HUES6 (cell line): Measurements from ENCODE around the gene CFAP90.

Experiments used
- H3K27ac ChIP-seq: 2 replicates; pipeline ENCODE4 v1.7.0; 2013; ENCODE audit warnings: low read depth, mild to moderate bottlenecking, low read length, inconsistent platforms
- H3K27me3 ChIP-seq: 2 replicates; pipeline ENCODE4 v1.6.1; 2013; ENCODE audit warnings: low read length; ENCODE audit not compliant: control insufficient read depth, insufficient read depth
- H3K36me3 ChIP-seq: 2 replicates; pipeline ENCODE4 v1.6.1; 2013; ENCODE audit warnings: low read length; ENCODE audit not compliant: control insufficient read depth, insufficient read depth
- H3K4me1 ChIP-seq: 2 replicates; pipeline ENCODE4 v1.6.1; 2013; ENCODE audit warnings: low read length; ENCODE audit not compliant: control insufficient read depth, insufficient read depth
- H3K4me3 ChIP-seq: 2 replicates; pipeline ENCODE4 v1.5.1; 2013; ENCODE audit warnings: low read depth, low read length
- H3K9ac ChIP-seq: one replicate; pipeline ENCODE4 v1.6.1; 2013; ENCODE audit warnings: mild to moderate bottlenecking, low read length
- H3K9me3 ChIP-seq: 2 replicates; pipeline ENCODE4 v1.6.1; 2013; ENCODE audit warnings: low read depth, low read length; ENCODE audit not compliant: control insufficient read depth, insufficient read depth

The CFAP90 gene

DNA sequence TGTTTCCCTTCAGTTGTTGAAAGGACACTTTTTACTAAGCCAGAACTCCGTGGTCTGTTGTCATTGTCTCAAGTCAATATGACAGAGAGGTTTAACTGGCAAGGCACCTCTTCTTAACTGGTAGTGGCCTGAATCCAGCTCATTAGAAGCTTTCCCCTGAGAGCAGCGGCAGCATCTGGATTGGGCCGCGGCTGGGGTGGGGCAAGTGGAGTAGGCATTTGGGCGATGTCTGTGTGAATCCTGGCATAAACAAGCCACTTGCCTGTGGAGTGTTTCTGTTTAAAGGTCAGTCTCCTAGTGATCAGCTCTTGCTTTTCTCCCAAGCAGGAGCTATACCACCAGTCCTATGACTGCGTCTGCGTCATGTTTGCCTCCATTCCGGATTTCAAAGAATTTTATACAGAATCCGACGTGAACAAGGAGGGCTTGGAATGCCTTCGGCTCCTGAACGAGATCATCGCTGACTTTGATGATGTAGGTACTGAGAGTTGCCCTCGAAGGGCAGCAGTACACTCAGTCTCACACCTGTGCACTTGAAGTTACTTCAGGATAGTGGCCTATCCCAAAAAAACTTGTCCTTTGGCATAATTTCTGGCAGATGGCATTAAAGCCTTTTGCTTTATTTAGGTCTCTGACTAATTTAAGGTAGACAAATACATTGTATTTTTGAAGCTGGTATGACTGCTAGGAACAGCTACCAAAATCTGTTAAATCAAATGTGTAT lies 48.9 kb downstream of the CFAP90 start:
- Histone ChIP-seq H3K4me1 (no peaks in the 10 kb centered on the region), H3K4me3 (no peak overlapping the region), H3K27me3 (no peaks in the 10 kb centered on the region), H3K36me3 (peaks cover 38% of the 10 kb centered on the region), H3K9ac (no peak overlapping the region), H3K27ac (no peak overlapping the region), H3K9me3 (no peaks in the 10 kb centered on the region)

DNA sequence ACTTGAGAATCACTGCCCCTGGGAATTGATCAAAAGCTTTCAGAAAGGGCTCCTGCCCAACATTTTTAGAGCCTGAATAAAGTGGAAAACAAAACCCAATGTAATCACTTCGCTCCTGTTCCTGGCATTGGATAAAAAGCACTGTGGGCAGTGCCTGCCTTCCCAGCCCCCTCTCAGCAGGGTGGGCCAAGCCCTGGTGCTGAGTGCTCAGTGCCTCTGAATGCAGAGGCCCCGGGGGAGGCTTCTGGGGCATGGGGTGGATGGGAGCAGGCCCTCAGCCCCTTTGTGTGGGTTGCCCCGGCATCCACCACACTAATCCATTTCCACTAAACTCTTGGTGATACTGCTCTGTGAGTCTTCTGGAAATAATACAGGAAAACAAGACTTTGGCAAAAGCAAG lies 55.6 kb downstream of the CFAP90 start:
- H3K36me3 ChIP-seq = peaks cover 17% of the 10 kb centered on the region
- no peak overlapping the region for H3K27ac ChIP-seq
- no peak overlapping the region for H3K9ac ChIP-seq
- H3K9me3 ChIP-seq = no peaks in the 10 kb centered on the region
- H3K4me3 ChIP-seq = no peak overlapping the region
- H3K4me1 ChIP-seq = peaks cover 6% of the 10 kb centered on the region
- H3K27me3 ChIP-seq = no peaks in the 10 kb centered on the region

DNA sequence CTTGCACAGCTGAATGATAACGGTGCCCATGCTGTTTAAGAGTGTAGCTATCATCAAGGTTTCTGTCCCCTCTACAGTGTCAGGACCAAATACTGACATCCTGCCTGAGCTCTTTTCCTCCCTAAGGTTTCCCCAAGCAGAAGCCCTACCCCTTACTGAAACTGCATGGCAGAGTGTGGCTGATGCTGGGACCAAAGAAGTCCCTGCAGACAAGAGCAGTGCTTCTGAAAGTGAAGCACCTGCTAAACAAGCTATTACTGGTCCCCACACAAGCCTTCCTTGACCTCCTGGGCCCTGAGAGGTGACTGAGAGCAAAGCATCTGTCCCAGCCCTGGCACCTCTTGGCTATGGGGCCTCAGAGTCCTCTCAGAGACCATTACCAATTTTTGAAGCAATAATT lies 56.1 kb downstream of the CFAP90 start:
- Histone ChIP-seq H3K4me1 (peaks cover 9% of the 10 kb centered on the region), H3K4me3 (no peak overlapping the region), H3K27ac (no peak overlapping the region), H3K9ac (no peak overlapping the region), H3K36me3 (peaks cover 22% of the 10 kb centered on the region), H3K27me3 (no peaks in the 10 kb centered on the region), H3K9me3 (no peaks in the 10 kb centered on the region)

DNA sequence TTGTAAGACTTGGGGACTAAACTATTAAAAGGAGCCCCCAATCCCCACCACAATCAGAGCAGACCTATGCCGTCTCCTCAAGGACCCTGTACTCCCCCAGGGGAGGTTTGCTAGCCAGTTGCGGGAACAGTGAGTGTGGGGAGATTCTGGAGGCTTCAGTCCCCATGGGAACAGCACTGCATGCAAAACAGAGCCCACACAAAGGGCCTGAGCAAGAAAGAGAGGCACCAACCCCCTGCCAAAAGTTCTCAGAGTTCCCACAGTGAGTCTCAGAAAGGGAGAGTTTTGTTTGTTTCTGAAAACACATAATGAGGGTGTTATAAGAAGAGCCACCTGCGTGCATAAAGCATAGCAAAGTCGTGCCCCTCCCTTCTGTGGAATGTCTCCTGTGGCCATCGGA lies 56.6 kb downstream of the CFAP90 start:
- Histone ChIP-seq H3K4me1 (peaks cover 9% of the 10 kb centered on the region), H3K27ac (no peak overlapping the region)

GRCh38 chr5:7793895-7794294 lies 57.0 kb downstream of the CFAP90 start:
- Histone ChIP-seq H3K27me3 (no peaks in the 10 kb centered on the region), H3K9ac (no peak overlapping the region), H3K4me3 (no peak overlapping the region), H3K4me1 (peaks cover 9% of the 10 kb centered on the region), H3K9me3 (no peaks in the 10 kb centered on the region), H3K27ac (no peak overlapping the region), H3K36me3 (peaks cover 22% of the 10 kb centered on the region)

More for the DNA sequence above, 56.6 kb downstream of the CFAP90 start:
- Histone ChIP-seq H3K27me3 (no peaks in the 10 kb centered on the region), H3K9me3 (no peaks in the 10 kb centered on the region), H3K4me3 (no peak overlapping the region), H3K9ac (no peak overlapping the region), H3K36me3 (peaks cover 22% of the 10 kb centered on the region)

- H3K9ac ChIP-seq = no peak overlapping the region
- H3K27me3 ChIP-seq = no peaks in the 10 kb centered on the region
- no peak overlapping the region for H3K4me3 ChIP-seq
- peaks cover 13% of the 10 kb centered on the region for H3K4me1 ChIP-seq
- no peak overlapping the region for H3K27ac ChIP-seq
- peaks cover 39% of the 10 kb centered on the region for H3K36me3 ChIP-seq
- no peaks in the 10 kb centered on the region for H3K9me3 ChIP-seq
Measured at GRCh38 chr5:7789567-7789966, 61.4 kb downstream of the CFAP90 start.

- Histone ChIP-seq H3K9ac (no peak overlapping the region), H3K36me3 (peaks cover 31% of the 10 kb centered on the region), H3K4me1 (peaks cover 19% of the 10 kb centered on the region), H3K27me3 (no peaks in the 10 kb centered on the region), H3K27ac (no peak overlapping the region), H3K4me3 (no peak overlapping the region), H3K9me3 (no peaks in the 10 kb centered on the region)
Measured at GRCh38 chr5:7787770-7788169, 63.2 kb downstream of the CFAP90 start.

- Histone ChIP-seq H3K4me3 (no peak overlapping the region), H3K9me3 (no peaks in the 10 kb centered on the region), H3K27ac (no peak overlapping the region), H3K9ac (no peak overlapping the region), H3K36me3 (peaks cover 17% of the 10 kb centered on the region; the same call in 1 of the 2 replicates), H3K27me3 (no peaks in the 10 kb centered on the region), H3K4me1 (peaks cover 10% of the 10 kb centered on the region)
Measured at GRCh38 chr5:7784683-7785380, 66.1 kb downstream of the CFAP90 start.

GRCh38 chr5:7781899-7782298 lies 69.0 kb downstream of the CFAP90 start:
- Histone ChIP-seq H3K27me3 (no peaks in the 10 kb centered on the region), H3K27ac (no peak overlapping the region), H3K9ac (no peak overlapping the region), H3K4me3 (no peak overlapping the region), H3K4me1 (peaks cover 10% of the 10 kb centered on the region), H3K36me3 (peaks cover 16% of the 10 kb centered on the region; the same call in 1 of the 2 replicates), H3K9me3 (no peaks in the 10 kb centered on the region)
